Regular cardiac myocyte (primary cell): ENCODE results near the gene RALGAPB. TPM values are rescaled to one million over a fixed set of nuclear protein-coding genes. Genes with fewer than 3 reads are reported as not detected.

Experiments used
- total RNA-seq: library from RNA; depleted of rRNA; stranded (reverse); fragments of >200 nt; gene quantifications from 2 replicates; pipeline ENCODE4 v1.2.3, GENCODE V29; 2014

Gene RALGAPB
- 18.6 and 24.8 TPM in 2 replicates for total RNA-seq

GRCh38 chr20:38472513-38473366, at the start of gene RALGAPB:
TSS of gene RALGAPB (plus strand) at chr20:38472843. CDS start at chr20:38488433, 15,590 bp downstream.

GRCh38 chr20:38434770-38435554, 37.7 kb upstream of the RALGAPB start, which contains the start of gene SNHG17:
TSS of gene SNHG17 (minus strand) at chr20:38435328.

GRCh38 chr20:38581013-38581412, 108.4 kb downstream of the RALGAPB start, which contains the start of gene ADIG:
TSS of gene ADIG (plus strand) at chr20:38581197. CDS start at chr20:38581251, 54 bp downstream.

GRCh38 chr20:38601216-38602184, 128.9 kb downstream of the RALGAPB start, which contains the start of gene ARHGAP40:
TSS of gene ARHGAP40 (plus strand) at chr20:38601809.

Other genes starting within 250 kb of the RALGAPB start
- gene KIAA1755, start 212.1 kb upstream of the RALGAPB start, total RNA-seq = 2.5 and 3.1 TPM in 2 replicates
- gene BPI, start 168.7 kb upstream of the RALGAPB start, total RNA-seq = 0.28 TPM in 1 of 2 replicates, not detected in the other
- 0.56 TPM in 1 of 2 replicates, not detected in the other for gene LBP, start 126.4 kb upstream of the RALGAPB start, total RNA-seq
- 8.2 and 11.3 TPM in 2 replicates for gene SNHG17, start 37.5 kb upstream of the RALGAPB start, total RNA-seq
- not detected in 2 replicates for gene ADIG, start 108.4 kb downstream of the RALGAPB start, total RNA-seq
- not detected in 2 replicates for gene ARHGAP40, start 129.0 kb downstream of the RALGAPB start, total RNA-seq